ENCODE results near the gene IDH3G.

IDH3G gene

GRCh38 chrX:153768311-153769157, 25.6 kb downstream of the IDH3G start:
- no peaks in the 10 kb centered on the region for H3F3A ChIP-seq (ENCODE audit: insufficient read depth, low read length)
- H2AFZ ChIP-seq (ENCODE audit: low read length) = no peak overlapping the region
- H4K20me1 ChIP-seq (ENCODE audit: insufficient read depth, low read length) = no peaks in the 10 kb centered on the region
- no peaks in the 10 kb centered on the region for H3K79me2 ChIP-seq (ENCODE audit: insufficient read depth, low read length)
- no peaks in the 10 kb centered on the region for H3K9me3 ChIP-seq (ENCODE audit: low read length)
- TF ChIP-seq CTCF (IDR thresholded peaks at IDR 0.05; ENCODE audit: low read length) (peak; percentile 14; the same call in 1 of the 2 replicates), EZH2 (IDR thresholded peaks at IDR 0.05; ENCODE audit: borderline replicate concordance, low read length) (no peak)
- no peak overlapping the region for H3K9ac ChIP-seq (ENCODE audit: low read length)
- no peaks in the 10 kb centered on the region for H3K4me1 ChIP-seq (ENCODE audit: insufficient read depth, low read length, severe bottlenecking)
- no peaks in the 10 kb centered on the region for H3K27me3 ChIP-seq (ENCODE audit: insufficient read depth, low read length)
- no peak overlapping the region for H3K4me3 ChIP-seq (ENCODE audit: low read depth, low read length, poor library complexity, severe bottlenecking)
- H3K4me2 ChIP-seq (ENCODE audit: low read length) = no peak overlapping the region
- no peak overlapping the region for H3K27ac ChIP-seq (ENCODE audit: low read depth, low read length, poor library complexity, severe bottlenecking)
- no peaks in the 10 kb centered on the region for H3K36me3 ChIP-seq (ENCODE audit: insufficient read depth, low read length)
- H3K9me2 ChIP-seq (ENCODE audit: low read depth, low read length) = no peaks in the 10 kb centered on the region

GRCh38 chrX:153767674-153768055, 26.5 kb downstream of the IDH3G start:
- TF ChIP-seq EZH2 (IDR thresholded peaks at IDR 0.05; ENCODE audit: borderline replicate concordance, low read length) (no peak), CTCF (IDR thresholded peaks at IDR 0.05; ENCODE audit: low read length) (no peak)
- H3K4me2 ChIP-seq (ENCODE audit: low read length) = no peak overlapping the region
- no peaks in the 10 kb centered on the region for H3K4me1 ChIP-seq (ENCODE audit: insufficient read depth, low read length, severe bottlenecking)

GRCh38 chrX:153766871-153767673, 27.1 kb downstream of the IDH3G start:
- H2AFZ ChIP-seq (ENCODE audit: low read length) = no peak overlapping the region
- no peak overlapping the region for H3K4me3 ChIP-seq (ENCODE audit: low read depth, low read length, poor library complexity, severe bottlenecking)
- no peak overlapping the region for H3K9ac ChIP-seq (ENCODE audit: low read length)
- no peak overlapping the region for H3K4me2 ChIP-seq (ENCODE audit: low read length)
- no peaks in the 10 kb centered on the region for H3F3A ChIP-seq (ENCODE audit: insufficient read depth, low read length)
- H3K27ac ChIP-seq (ENCODE audit: low read depth, low read length, poor library complexity, severe bottlenecking) = no peak overlapping the region
- no peaks in the 10 kb centered on the region for H3K27me3 ChIP-seq (ENCODE audit: insufficient read depth, low read length)
- H4K20me1 ChIP-seq (ENCODE audit: insufficient read depth, low read length) = no peaks in the 10 kb centered on the region
- H3K79me2 ChIP-seq (ENCODE audit: insufficient read depth, low read length) = no peaks in the 10 kb centered on the region
- H3K36me3 ChIP-seq (ENCODE audit: insufficient read depth, low read length) = no peaks in the 10 kb centered on the region
- H3K9me3 ChIP-seq (ENCODE audit: low read length) = no peaks in the 10 kb centered on the region
- TF ChIP-seq EZH2 (IDR thresholded peaks at IDR 0.05; ENCODE audit: borderline replicate concordance, low read length) = no peak
- TF ChIP-seq CTCF (IDR thresholded peaks at IDR 0.05; ENCODE audit: low read length) = no peak
- no peaks in the 10 kb centered on the region for H3K9me2 ChIP-seq (ENCODE audit: low read depth, low read length)
- H3K4me1 ChIP-seq (ENCODE audit: insufficient read depth, low read length, severe bottlenecking) = no peaks in the 10 kb centered on the region

More at GRCh38 chrX:153767674-153768055, 26.5 kb downstream of the IDH3G start:
- H2AFZ ChIP-seq (ENCODE audit: low read length) = no peak overlapping the region
- H3K27ac ChIP-seq (ENCODE audit: low read depth, low read length, poor library complexity, severe bottlenecking) = no peak overlapping the region
- H3K4me3 ChIP-seq (ENCODE audit: low read depth, low read length, poor library complexity, severe bottlenecking) = no peak overlapping the region
- no peaks in the 10 kb centered on the region for H3K27me3 ChIP-seq (ENCODE audit: insufficient read depth, low read length)
- H3K79me2 ChIP-seq (ENCODE audit: insufficient read depth, low read length) = no peaks in the 10 kb centered on the region
- H4K20me1 ChIP-seq (ENCODE audit: insufficient read depth, low read length) = no peaks in the 10 kb centered on the region
- H3F3A ChIP-seq (ENCODE audit: insufficient read depth, low read length) = no peaks in the 10 kb centered on the region
- H3K9ac ChIP-seq (ENCODE audit: low read length) = no peak overlapping the region
- no peaks in the 10 kb centered on the region for H3K9me3 ChIP-seq (ENCODE audit: low read length)
- no peaks in the 10 kb centered on the region for H3K36me3 ChIP-seq (ENCODE audit: insufficient read depth, low read length)
- no peaks in the 10 kb centered on the region for H3K9me2 ChIP-seq (ENCODE audit: low read depth, low read length)

All from OCI-LY1 (cell line).